DMS79 (cell line): ENCODE measurements around the gene KCTD11.

Experiments
- DNase-seq: peaks from one replicate; lab custom pipeline; 2025; lab: John Stamatoyannopoulos, UW

The KCTD11 gene

DNA sequence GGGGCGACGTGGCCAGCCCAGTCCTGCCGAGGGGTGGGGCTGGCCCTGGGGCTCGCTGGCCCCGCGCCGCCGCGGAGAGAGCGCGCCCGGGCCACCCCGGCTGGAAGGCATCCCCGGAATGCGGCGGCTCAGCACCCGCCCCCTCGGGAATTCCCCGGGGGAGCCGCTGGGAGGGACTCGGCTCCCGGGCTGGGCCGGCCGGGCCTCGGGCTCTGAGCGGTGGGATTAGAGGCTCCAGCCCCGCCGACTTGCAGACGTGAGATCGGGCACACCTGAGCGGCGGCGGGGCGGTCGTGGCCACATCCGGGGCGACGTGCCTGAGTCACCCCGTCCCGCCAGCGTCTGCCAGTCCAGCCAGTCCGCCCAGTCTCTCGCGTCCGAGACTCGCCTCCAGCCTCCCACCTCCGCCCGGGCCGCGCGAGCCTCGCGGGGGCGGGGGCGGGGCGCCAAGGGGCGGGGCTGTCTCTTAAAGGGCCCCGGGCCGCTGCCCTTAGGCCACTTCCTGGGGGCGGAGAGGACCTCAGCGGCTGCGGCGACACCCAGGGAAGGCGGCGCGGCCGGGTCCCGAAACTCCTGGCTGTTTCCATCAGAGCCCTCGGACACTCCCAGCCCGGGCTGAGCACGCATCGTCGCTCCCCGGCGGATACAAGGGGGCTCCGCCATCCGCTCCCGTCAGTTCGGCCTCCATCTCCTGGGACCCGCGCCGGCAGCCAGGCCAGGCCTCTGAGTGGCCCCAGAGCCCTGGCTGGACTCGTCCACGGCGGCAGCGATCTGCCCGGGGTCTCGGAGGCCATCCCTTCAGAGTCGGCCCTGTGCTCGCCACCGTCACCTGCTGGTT, at the start of gene KCTD11:
KCTD11 (plus strand) TSS at position 498 of the 838 bp plus-strand sequence.
- DNase-seq: no peak

DNA sequence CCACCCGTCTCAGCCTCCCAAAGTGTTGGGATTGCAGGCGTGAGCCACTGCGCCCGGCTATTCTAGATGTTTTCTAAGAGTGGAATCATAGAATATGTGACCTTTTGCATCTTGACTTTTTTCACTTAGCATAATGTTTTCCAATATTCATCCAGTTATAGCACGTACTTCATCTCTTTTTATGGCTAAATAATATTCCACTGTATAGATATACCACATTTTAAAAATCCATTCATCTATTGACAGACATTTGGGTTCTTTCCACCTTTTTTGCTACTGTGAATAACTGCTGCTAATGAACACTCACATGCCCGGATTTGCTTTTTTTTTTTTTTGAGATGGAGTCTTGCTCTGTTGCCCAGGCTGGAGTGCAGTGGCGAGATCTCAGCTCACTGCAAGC, 47.8 kb upstream of the KCTD11 start:
- DNase-seq: no peak

DNA sequence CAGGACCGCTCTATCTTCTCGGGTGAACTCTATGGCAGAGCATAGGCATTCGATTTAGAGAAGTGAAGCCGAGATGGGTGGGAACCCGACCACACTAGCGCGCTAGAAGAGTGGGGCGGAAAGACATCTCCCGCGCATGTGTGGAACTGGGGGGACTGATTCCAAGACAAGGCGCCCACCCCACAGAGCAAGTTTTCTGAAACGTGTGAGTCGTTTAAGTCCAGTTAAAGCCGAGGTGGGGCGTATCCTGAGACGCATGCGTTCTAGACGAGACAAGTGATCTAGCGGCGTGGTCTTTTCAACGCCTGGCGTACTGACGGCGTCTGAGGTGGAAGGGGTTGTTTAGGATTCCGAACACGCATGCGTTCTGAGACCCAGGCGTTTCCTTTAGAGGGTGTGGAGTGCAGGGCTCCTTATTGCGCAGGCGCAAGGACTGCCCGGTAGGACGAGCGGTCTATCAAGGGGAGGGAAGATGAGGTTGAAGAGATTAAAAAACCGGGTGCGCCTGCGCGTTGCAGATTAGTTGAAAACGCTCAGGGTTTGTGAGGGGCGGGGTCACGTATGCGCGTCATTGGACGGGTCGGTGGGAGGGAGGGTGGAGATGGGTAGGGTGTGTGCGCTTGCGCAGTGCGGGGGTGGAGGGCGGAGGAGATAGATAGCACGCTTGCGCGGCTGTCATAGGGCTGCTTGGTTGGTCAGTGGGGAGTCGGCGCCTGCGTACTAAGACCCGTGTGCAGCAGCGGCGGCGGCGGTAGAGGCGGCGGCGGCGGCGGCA, 44.9 kb upstream of the KCTD11 start, which contains the start of gene EIF5A:
EIF5A (plus strand) TSS at position 718 of the 775 bp plus-strand sequence. CDS start 2,008 bp downstream, outside the sequence.
- DNase-seq: peak; percentile 100

DNA sequence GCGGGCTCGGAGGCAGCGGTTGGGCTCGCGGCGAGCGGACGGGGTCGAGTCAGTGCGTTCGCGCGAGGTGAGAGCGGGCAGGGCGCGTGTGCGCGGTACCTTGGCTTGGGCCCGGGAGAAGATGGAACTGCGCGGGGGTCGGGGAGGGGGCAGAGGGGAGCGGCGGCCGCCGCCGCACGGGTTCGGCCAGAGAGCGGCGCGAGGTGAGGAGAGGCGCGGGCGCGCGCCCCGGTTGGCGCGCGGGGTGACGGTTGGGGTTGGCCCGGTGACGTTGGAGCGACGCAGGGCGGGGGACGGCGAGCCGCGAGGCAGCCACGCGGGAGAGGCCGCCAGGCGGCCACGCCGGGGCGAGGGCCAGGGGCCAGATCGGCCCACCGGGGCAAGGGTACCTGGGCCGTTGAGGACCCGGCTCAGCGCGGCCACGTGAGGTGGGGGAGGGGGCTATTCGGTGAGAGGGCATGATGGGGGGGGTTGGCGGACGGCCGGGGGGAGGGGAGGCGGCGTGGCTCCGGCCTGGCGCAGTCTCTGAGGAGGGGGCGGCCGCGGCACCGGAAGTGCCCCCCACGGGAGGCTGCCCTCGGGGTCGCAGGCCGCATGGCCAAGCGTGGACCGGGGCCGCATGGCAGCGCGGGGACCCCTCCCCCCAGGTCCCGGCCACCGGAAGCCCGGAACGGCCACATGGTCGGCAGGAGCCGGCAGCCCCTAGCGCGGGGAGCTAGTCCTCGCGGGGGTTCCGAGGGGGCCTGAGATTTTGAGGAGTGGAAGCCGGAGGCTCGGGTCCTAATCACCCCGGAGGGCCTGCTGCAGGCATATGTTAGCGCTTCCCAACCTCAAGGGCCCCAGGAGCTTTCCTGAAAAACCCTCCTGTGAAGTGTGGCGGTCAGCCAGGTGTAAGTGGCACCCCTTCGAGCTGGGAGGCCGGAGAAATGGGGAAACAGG, 44.0 kb upstream of the KCTD11 start:
- DNase-seq: peak; percentile 2

DNA sequence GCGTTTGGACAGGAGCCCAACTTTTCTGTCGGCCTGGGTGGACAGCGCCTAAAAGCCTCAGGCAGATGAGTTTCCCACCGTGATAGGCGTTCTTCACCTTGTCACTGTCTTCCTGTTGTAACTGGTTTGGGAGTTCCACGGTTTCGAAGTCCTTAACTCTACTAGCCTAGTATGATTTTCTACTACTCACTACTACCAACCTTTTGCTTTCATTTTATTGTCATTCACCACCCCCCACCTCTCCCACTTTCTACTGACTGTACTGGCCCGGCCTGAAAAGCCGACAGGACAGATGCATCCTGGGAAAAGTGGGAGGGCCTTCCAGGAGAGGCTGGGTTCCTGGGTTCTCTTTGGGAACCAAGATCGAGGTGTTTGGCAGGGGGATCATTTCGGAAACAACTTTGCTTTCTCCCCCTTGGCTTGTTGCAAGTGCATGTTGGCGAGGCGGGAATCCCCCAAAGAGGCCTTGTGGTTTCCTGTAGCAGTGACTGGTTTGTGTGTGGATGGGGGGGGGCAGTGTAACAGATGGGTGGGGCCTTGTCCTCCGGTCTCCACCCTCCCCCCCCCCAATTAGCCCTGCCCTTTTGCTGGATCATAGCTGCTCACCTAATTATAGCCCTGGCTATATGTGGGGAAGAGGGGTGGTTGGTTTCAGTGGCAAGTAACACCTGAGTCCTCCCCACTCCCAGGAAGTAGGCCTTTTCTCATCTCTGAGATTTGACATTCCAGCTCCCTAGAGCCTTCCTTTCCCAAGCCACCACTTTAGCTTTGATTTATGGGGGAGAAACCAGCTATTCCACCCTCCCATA, 43.1 kb upstream of the KCTD11 start:
- DNase-seq: peak; percentile 44

DNA sequence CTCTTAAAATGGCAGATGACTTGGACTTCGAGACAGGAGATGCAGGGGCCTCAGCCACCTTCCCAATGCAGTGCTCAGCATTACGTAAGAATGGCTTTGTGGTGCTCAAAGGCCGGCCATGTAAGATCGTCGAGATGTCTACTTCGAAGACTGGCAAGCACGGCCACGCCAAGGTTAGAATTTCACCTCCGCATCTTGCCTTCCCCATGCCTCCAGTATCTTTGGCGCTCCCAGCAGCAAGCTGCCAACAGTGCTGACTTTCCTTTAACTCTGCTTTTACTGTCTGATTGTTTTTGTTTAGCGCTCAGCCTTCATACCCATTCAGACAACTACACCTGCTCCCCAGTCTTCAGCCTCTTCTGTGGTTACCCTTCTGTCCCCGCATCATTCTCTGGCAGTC, 42.3 kb upstream of the KCTD11 start:
- no peak for DNase-seq

DNA sequence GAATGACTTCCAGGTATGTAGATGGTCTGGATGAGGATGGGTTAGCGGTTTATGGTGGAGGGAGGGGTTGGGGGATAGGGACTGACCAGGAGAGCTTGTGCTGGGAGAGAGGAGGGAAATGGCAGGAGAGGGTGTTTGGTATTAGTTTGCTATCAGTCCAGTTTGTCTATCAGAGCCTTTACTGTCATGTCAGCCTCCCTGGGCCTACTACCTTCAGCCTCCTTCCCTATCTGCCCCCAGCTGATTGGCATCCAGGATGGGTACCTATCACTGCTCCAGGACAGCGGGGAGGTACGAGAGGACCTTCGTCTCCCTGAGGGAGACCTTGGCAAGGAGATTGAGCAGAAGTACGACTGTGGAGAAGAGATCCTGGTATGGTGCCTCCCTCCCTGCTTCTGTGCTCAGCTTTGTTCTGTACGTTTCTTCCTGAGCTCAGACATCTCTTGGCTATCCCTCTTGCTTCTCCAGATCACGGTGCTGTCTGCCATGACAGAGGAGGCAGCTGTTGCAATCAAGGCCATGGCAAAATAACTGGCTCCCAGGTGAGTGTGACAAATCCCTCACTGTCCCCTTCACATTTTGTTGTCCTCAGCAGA, 40.8 kb upstream of the KCTD11 start:
- no peak for DNase-seq

DNA sequence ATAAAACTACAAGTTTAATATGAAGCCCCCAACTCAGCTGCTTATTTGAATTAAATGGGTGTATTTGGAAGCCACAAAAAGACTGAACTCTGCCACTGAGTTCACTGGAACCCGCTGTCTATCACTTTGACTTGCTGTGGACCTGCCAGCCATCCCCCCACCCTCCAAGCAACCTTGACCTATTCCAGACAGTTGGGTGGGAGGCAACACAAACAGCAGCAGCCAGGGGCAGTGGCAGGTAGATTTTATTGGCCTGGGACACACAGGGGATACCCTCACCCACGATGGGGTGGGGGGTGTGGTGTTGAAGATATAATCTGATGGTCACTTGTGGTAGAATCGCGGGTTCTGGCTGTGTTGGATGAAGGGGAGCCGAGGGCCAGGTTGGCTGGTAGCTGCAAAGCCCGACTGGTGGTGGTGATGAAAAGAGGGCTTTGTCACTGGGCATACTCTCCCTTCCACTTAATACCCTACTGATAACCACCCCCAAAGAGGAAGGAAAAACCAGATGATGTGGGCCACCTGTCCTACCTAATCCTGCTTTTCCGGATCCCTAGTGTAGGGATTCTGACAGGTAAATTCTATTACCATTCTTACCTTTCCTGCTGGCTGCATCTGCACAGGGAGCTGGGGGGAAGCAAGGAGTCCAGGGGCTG, 39.4 kb upstream of the KCTD11 start:
- no peak for DNase-seq

DNA sequence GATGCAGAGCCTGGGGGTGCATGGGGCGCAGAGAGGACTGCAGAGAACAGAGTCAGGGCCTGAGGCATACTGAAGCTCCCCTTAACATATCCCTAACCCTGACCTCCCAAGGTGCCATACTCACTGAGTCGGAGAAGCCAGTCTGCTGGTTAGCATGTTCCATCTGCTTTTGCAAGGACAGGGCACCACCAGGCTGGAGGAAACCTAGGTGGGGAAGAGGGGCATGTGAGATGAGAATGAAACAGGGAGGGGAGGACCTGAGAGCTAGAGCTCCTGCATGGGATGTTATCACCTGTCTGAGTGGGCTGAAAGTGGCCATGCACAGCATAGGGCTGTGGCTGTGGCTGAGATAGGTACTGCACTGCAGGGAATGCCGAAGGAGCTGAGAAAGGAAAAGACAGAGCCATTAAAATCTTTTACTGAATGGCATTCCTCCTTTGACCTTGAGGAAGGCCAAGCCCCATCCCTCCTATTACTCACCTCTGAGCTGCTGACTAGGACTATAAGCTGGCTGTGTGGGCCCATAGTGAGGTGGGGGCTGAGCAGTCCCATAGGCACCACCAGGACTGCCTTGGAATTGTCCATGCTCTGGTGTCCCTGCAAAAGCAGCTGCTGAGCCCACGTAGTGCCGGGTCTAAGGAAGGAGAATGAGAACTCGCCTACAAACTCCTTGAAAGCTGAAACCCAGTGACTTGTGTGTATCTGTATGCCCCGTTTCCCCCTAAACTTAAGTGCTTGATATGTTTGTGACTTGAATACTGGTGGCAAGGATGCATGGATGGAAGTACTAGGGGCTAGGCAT, 38.7 kb upstream of the KCTD11 start:
- DNase-seq: no peak

DNA sequence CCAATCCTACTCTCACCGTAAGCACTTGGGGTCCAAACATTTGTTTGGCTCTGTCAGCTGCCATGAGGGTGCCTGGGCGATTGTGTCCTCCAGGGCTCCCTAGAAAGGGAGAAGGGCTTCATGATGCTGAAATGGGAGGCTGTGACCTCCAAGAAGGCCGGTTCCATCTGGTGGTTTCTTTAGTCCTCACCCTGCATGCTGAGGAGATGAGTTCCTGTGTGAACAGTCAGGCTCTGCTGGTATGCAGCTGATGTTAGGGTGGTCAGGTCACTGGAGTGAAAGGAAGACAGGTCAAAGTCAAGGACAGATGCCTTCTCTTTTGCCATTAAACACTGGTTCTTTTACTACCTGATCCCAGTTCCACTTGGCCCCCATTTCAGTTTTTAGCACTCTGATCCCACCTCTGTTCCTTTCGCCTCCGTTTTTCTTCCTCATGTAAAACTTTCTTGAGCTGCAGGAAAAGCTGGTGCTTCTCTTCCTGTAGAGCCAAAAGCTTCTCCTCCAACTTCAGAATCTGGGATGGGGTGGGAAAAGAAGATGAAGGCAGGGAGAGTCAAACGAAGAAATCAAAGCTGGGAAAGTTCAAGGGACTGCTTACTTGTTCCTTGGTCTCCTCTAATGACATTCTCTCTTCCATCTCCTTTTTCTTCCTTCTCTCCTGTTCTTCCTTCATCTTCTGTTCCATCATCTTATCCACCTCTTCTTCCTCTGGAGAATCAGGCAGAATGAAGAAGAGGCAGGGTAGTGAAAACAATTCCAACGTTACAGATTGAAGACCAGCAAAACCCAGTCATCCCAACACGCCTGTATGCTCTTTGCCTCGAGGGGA, 37.9 kb upstream of the KCTD11 start:
- no peak for DNase-seq

DNA sequence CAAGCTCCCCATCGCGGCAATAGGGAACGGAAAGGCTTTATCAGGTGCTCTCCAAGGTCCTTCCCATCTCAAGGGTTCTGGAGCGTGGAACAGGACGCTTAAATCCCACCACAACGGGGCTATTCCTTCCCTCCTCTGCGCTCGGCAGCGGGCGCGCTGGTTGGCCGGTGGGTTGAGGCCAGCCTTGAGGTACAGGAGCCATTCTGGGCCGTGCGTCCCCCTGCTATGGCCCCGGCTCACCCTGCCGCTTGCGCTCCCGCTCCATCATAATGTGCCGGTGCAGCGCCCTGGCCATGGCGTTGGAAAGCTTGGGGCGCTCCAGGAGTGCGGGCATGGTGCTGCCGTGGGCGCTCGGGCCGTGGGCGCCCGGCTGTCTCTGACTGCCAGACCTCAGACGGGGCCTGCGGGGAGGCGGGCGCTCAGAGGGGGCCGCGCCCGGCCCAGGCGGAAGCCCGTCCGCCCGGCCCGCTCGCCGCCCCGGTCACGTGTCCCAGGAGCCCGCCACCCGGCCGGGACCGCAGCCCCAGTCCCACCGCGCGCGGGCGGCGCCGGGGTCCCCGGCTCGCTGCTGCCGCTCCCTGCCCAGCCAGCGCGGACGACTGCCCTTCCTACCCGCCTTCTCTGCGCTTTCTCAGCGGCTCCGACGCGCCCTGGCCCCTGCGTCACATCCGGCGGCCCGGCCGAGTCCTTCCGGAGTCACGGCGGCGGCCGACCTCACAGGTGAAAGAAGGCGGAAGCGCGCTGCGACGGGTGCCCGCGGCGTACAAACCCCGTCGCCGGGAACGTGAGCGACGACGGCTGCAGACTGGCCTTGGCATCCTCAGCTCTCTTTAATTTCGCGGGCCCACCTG, 37.0 kb upstream of the KCTD11 start, which contains the start of gene GPS2:
GPS2 (minus strand) TSS at position 642 of the 851 bp plus-strand sequence; CDS start at position 334, 308 bp downstream.
- DNase-seq: peak; percentile 77

DNA sequence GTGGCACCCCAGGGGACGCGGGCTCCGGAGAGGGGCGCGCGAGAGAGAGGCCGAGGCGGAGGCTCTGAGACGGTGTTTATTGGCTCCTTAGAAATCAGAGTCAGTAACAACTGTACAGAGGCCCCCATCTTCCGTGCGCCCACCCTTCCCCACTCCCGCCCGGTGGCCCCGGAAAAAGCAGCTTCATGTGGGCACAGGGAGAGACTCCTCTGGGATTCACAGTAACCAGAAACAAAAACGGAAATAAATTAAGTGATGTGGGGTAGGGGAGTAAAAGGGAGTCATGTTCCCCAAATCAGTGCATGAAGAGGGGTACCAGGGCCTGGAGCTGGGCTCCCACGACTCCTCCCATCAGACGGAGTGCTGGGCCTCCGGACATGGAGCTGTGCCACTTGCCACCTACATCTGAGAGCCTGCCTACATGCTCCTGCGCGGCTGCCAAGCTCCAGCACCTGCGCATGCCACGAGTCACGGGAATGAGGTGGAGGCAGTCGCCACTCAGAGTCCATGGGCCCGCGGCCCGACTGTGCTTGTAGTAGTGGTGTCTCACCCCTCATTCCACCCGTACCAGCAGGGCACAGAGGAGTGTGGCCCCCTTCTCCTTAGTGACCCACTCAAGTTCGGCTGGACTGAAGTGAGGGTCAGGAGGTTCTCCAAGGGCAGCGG, 36.3 kb upstream of the KCTD11 start:
- peak; percentile 1 for DNase-seq

DNA sequence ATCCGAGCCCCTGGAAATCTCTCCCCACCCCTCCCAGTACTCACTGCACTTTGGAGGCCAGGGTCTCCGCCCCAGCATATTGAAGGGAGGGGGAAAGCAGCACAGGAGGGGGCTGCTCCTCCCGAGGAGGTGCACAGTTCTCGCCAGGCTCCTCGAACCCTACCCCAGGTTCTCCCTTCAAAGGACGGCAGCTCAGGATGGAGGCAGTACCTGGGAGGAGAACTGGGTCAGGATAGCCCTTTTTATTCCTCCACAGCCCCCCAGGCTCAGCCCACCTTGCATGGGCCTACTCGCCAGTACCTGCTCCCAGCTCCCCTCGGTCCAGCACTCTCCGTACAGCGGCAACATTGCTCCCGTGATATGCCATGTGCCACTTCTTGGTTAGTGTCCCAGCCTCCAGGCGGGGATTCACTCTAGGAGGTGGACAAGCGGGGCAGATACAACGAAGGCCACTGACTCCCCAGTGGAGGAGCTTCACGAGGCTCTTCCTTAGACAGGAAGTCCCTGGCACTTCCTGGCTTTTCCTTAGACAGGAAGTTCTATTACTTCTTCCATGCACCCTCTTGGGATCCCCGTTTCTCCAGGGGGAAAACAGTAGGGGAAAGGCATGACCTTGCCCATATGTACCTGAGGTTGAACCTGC, 34.7 kb upstream of the KCTD11 start:
- DNase-seq: no peak

DNA sequence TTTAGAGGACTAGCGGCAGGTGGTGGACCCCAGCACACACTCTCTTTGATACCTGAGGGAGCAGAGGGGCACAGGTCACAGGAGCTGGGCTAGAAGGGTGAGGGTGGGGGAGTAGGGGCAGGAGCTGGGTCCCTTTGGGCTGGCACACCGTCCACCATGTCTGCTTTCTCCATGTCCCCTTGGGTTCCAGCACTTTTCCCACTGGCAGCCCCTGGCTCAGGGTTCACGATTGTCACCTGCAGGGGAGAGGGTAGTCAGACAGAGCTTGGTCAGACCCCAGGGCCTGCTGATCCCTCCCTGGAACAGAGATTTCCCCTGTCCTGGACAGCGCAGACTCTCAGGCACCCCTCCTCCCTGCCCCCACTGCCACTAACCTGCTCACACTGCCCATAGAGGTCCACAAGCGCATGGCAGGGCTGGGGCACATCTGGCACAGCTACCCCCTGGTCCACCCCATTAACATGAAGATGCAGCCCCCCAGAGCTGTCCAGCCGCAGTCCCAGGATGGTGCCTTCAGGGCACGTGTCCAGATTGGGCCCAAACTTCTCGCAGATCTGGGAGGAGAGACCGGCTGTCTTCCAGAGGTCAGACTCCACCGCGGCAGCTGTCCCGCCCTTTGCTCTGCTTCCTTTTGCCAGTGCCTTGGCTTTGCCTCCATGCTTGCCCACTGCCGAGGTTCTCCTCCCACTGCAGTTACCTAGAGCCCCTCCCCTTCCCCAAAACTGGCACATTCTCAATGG, 33.7 kb upstream of the KCTD11 start:
- DNase-seq: no peak

DNA sequence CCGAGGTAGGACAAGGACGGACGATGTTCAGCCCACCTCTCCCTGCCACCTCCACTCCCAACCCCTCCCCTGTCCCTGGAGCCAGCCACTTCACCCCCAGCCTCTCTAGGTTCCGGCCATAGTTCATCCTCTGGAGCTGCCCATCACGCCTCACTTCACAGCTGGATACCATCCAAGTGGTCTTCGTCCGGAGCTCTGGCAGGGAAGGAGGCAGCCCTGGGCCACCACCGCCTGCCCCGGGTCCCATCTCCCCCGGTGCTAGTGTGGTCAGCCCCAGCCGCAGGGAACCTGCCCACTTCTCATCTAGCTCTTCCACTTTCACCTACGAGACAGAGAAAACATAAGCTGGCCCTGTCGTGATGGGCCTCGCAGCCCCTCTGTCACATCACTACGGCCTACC, 30.5 kb upstream of the KCTD11 start:
- DNase-seq: no peak
